Astrocyte of the hippocampus (primary cell): ENCODE results near the gene C1QTNF12.
"Not testable (repeated sequence)": the region's sequence is repeated elsewhere in the genome, so short reads cannot be mapped to it uniquely, and the experiment has no call there.

Source experiments
- DNase-seq: peaks from one replicate; pipeline ENCODE4 v3.0.0; 2011; ENCODE audit warnings: low read depth, low spot score

C1QTNF12 gene

DNA sequence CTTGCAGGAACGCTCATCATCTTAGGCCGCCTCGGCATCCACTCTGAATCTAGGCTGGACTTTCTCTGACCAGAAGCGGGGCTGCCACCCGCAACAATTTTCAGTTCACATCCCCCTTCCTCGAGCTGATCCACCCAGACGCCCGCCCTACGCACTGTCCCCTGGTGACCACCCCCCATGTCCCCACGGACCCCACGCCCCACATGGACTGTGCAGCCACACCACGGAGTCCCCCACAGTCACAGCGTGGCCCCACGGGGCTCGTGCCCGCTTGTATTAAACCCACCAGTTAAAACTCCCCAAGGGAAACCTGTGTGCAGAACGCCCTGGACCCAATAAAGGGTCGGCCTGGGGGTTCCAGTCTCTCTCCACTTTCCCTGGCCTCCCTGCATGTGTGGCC, 13.0 kb upstream of the C1QTNF12 start:
- no peak for DNase-seq

- DNase-seq, result no peak
These were observed 12.6 kb upstream of the C1QTNF12 start for GRCh38 chr1:1259119-1259488.

- DNase-seq, result no peak
These were observed 10.7 kb upstream of the C1QTNF12 start for GRCh38 chr1:1256956-1257871.

GRCh38 chr1:1255611-1256010, 9.1 kb upstream of the C1QTNF12 start:
- no peak for DNase-seq

- DNase-seq, result no peak
These were observed 8.6 kb upstream of the C1QTNF12 start for GRCh38 chr1:1255078-1255477.

GRCh38 chr1:1254667-1254998, 8.1 kb upstream of the C1QTNF12 start:
- peak; percentile 85 for DNase-seq

DNA sequence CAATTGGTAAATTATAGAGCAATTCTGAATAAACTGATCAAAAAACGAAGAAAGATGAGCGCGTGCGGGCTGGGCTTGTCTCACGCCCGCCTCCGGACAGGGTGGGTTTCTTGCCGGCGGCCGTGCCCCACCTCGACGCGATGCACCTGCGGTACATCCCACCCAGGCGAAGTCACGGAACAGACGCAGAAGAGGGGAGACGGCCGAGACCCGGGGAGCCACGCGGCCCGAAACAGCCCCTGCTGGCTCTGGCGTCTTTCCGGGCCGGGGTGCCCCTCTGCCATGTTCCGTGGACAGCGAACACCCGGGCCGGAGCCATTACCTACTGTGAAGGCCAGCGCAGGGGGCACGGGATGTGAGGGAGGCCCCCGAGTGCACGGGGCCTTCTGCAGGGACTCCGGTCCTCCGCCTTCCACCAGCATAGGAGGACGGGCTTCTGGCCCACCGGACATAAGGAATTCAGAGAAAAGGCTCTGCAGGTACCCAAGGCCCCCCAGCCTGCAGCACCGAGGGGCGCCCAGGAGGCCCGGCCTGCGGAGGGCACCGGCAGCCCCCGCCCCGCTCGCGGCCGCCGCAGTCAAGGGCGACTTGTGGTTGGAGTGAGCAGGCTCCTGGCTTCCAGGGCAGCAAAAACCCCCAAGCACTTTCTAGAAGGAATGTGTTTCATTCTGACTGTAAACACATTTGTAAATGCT, 7.6 kb upstream of the C1QTNF12 start:
- no peak for DNase-seq

DNA sequence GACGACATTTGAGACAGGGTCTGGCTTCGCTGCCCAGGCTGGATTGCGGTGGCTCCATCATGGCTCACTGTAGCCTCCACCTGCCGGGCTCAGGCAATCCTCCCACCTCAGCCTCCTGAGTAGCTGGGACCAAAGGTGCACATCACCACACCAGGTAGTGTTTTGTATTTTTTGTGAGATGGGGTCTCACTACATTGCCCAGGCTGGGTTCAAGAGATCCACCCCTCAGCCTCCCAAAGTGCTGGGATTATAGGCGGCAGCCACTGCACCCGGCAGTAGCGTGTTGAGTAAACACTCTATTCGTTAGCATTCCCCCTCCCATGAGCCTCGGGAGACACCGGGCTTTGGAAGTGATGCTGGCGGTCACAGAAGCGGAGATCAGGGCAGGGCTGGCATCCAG, 6.8 kb upstream of the C1QTNF12 start:
- DNase-seq, result no peak

GRCh38 chr1:1250786-1251284, 4.3 kb upstream of the C1QTNF12 start:
- DNase-seq, result no peak

DNA sequence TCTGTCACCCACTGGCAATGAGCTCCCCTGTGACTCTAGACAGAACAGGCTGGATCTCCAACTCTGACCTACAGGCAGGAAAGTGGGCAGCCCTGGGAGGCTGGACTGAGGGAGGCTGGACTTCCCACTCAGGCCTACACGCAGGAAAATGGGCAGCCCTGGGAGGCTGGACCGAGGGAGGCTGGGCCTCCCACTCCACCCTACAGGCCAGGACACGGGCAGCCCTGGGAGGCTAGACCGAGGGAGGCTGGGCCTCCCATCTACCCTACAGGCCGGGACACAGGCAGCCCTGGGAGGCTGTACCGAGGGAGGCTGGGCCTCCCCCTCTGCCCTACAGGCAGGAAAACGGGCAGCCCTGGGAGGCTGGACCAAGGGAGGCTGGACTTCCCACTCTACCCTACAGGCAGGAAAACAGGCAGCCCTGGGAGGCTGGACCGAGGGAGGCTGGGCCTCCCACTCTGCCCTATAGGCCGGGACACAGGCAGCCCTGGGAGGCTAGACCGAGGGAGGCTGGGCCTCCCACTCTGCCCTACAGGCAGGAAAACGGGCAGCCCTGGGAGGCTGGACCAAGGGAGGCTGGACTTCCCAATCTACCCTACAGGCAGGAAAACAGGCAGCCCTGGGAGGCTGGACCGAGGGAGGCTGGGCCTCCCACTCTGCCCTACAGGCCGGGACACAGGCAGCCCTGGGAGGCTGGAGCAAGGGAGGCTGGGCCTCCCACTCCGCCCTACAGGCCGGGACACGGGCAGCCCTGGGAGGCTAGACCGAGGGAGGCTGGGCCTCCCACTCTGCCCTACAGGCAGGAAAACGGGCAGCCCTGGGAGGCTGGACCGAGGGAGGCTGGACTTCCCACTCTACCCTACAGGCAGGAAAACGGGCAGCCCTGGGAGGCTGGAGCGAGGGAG, 1.7 kb upstream of the C1QTNF12 start:
- not testable (repeated sequence) for DNase-seq

- DNase-seq, result no peak
These were observed 905 bp upstream of the C1QTNF12 start for GRCh38 chr1:1247341-1247913.

- DNase-seq, result no peak
These were observed 525 bp downstream of the C1QTNF12 start for GRCh38 chr1:1245817-1246576.

- no peak for DNase-seq
These were observed 1.2 kb downstream of the C1QTNF12 start for GRCh38 chr1:1245178-1245816.

GRCh38 chr1:1244192-1244811, 2.2 kb downstream of the C1QTNF12 start:
- DNase-seq, result no peak

DNA sequence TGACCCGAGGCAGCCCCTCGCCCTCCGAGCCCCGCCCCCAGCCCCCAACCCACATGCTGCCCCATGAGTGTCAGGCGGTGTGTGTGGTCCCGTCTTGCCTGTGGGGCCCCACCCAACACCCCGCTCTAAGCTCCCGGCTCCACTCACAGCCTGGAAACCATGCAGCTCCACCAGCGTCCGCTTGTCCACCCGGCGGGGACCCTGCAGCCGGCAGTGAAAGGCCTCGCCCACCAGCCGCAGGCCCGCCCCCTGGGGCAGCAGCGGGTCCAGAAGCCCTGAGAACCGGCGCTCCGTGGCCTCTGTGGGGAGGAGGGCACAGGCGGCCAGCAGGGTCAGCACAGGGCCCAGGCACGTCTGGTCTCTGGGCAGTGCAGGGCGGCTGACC, 2.7 kb downstream of the C1QTNF12 start:
- no peak for DNase-seq

- no peak for DNase-seq
These were observed 3.3 kb downstream of the C1QTNF12 start for GRCh38 chr1:1243266-1243660.

GRCh38 chr1:1242461-1243265, 3.9 kb downstream of the C1QTNF12 start:
- DNase-seq, result no peak

GRCh38 chr1:1241588-1242219, 4.8 kb downstream of the C1QTNF12 start:
- DNase-seq, result no peak
